Skeletal muscle satellite cell (primary cell): ENCODE data around the gene PIP5K1B.

ENCODE experiments used
- H3K27me3 ChIP-seq: 2 replicates; pipeline ENCODE4 v1.7.0; 2013; ENCODE audit warnings: low read length; ENCODE audit not compliant: control insufficient read depth, insufficient read depth
- H3K36me3 ChIP-seq: 2 replicates; pipeline ENCODE4 v1.7.0; 2013; ENCODE audit warnings: mild to moderate bottlenecking, control low read depth, low read length; ENCODE audit not compliant: insufficient read depth
- H3K4me1 ChIP-seq: 2 replicates; pipeline ENCODE4 v1.7.0; 2013; ENCODE audit warnings: low read length; ENCODE audit not compliant: control insufficient read depth, insufficient read depth
- H3K4me2 ChIP-seq: 2 replicates; pipeline ENCODE4 v1.7.0; 2013; ENCODE audit warnings: mild to moderate bottlenecking, low read length
- H3K4me3 ChIP-seq: 2 replicates; pipeline ENCODE4 v1.7.0; 2013; ENCODE audit warnings: low read length
- H3K9ac ChIP-seq: 2 replicates; pipeline ENCODE4 v1.7.0; 2013; ENCODE audit warnings: mild to moderate bottlenecking, low read depth, low read length, moderate library complexity
- H3K9me3 ChIP-seq: replicated peaks from 2 replicates; pipeline ENCODE4 v1.7.0; 2013; ENCODE audit warnings: mild to moderate bottlenecking, control low read depth, low read length

PIP5K1B gene

DNA sequence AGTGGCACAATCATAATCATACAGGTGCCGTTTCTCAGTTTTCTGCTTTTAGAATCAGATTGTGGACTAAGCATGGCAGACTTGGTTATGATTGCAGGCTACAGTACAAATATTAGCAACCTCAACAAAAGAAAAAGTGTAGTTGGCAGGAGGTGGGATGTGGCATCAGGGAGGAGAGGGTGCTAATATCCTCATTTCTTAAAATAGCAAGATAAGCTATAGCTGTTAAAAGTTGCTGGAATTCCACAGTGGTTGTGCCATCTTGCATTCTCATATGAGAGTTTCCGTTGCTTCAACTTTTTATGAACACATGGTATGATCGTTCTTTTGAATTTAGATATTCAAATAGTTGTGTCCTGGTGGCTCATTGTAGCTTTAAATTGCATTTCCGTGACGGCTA is 21.4 kb downstream of the PIP5K1B start:
- Histone ChIP-seq H3K4me2 (no peak overlapping the region), H3K36me3 (no peaks in the 10 kb centered on the region), H3K9me3 (no peaks in the 10 kb centered on the region), H3K4me1 (no peaks in the 10 kb centered on the region), H3K27me3 (no peaks in the 10 kb centered on the region), H3K4me3 (no peak overlapping the region), H3K9ac (no peak overlapping the region)

DNA sequence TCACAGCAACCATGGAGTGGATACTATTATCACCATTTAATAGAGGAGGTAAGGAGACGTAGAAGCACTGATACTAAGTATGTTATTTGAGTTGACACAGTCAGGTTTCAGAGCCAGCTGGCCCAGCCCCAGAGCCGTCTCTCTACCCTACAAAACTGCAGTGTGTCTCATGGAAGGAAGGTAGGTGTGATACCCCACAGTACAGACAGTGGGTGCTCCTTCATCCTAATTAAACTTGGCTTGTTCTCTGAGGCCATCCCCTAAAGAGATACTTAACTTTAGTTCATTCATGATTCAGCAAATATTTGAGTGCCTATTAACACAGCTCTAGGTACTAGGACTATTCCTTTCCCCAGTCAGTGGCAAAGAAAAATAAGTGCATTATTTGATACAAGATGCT is 22.6 kb downstream of the PIP5K1B start:
- H3K9me3 ChIP-seq = no peaks in the 10 kb centered on the region
- no peak overlapping the region for H3K4me3 ChIP-seq
- no peaks in the 10 kb centered on the region for H3K36me3 ChIP-seq
- H3K27me3 ChIP-seq = no peaks in the 10 kb centered on the region
- no peaks in the 10 kb centered on the region for H3K4me1 ChIP-seq
- H3K4me2 ChIP-seq = no peak overlapping the region
- no peak overlapping the region for H3K9ac ChIP-seq

DNA sequence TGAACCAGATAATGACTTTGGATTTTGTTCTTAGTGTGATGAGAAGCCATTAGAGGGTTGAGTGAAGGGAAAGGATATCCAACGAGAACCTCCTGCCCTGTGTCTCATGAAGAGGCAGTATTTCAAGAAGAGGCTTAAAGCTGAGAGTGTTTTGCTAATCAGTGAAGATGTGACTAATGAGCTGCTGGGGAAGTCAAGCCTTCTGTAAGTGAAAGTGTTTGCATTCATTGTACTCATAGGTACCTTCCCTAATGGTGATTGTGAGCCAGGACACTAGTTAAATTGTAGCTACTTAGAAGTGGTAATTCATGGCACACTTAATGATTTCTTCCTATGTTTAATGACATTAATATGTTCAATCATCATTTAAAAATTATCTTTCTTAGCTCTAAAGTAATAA is 23.7 kb downstream of the PIP5K1B start:
- no peaks in the 10 kb centered on the region for H3K36me3 ChIP-seq
- no peak overlapping the region for H3K9ac ChIP-seq
- H3K9me3 ChIP-seq = no peaks in the 10 kb centered on the region
- H3K4me3 ChIP-seq = no peak overlapping the region
- H3K4me1 ChIP-seq = no peaks in the 10 kb centered on the region
- H3K4me2 ChIP-seq = no peak overlapping the region
- H3K27me3 ChIP-seq = no peaks in the 10 kb centered on the region

DNA sequence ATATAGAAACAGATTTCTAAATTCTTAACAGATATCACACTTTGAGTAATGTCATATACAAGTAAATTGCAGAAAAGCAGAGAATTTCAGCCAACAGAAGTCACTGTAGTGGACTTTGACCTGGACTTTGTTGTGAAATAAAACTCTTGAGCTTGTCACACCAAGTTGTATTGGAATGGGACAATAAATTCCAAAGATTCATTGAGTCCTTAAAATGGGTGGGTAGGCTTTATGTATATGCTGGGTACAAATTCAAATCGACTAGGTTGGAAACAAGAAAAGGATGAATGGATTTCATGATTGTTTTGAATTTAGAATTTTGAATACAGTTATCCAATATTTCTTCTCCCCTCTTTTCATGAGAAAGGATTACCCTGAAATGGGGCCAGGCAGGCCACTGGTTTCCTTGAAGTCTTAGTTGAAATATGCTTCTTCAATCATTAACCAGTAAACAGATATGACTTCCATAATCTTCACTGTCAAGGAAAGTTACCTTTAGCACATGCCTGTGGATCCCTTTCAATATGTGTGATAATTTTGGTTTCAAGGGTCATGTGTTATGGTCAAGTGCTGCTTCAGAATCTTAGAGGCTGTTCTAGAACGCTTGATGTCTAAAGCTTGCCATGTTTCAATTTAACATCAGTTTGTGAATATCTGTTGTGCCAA is 25.7 kb downstream of the PIP5K1B start:
- H3K27me3 ChIP-seq = no peaks in the 10 kb centered on the region
- H3K4me3 ChIP-seq = no peak overlapping the region
- no peaks in the 10 kb centered on the region for H3K9me3 ChIP-seq
- H3K9ac ChIP-seq = no peak overlapping the region
- H3K4me2 ChIP-seq = no peak overlapping the region
- H3K36me3 ChIP-seq = no peaks in the 10 kb centered on the region
- no peaks in the 10 kb centered on the region for H3K4me1 ChIP-seq

DNA sequence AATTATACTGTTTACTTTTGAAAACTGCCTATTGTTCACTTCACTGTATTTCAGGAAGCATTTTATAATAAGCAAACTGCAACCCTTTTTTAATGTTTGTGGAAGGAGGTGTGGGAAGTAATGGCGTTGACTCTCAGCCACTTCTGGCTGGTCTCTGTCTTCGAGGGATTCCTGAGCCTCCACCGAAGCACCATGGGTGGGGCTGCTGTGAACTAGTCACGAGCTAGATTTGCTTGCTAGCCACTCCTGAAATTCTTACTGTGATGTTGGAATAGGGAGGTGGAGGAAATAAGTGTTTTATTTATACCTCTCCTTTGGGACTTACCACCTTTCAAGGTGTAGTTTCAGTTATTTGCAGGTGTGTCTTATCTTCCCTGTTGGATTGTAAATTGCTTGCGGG is 26.8 kb downstream of the PIP5K1B start:
- H3K9ac ChIP-seq = no peak overlapping the region
- H3K36me3 ChIP-seq = no peaks in the 10 kb centered on the region

DNA sequence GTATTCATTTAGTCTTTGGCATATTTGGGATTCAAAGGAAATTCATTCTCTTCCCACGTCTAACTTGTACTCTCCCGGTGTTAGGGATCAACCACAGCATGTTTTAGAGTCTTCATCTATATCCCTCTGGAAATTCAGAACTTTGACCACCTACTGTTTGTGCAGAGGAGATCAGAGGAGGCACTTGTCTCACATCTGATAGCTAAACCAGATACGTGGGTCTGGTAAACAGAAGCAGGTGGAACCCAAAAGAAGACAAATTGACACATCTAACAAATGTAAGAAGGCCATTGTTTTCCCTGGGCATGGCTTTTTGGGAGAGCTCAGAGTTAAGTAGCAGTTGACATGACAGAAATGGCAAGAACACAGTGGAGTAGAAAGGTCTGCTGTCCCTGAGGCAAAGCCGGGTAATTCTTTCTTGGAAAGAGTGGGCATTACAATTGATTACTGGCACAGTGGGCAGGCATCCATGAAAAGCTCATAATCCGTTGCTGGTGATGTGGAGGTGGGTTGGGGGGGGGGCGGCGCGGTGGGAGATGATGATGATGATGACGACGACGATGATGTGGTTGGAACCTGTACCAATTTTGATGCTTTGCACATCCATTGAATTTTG is 27.5 kb downstream of the PIP5K1B start:
- no peak overlapping the region for H3K4me3 ChIP-seq
- H3K27me3 ChIP-seq = no peaks in the 10 kb centered on the region
- no peak overlapping the region for H3K9ac ChIP-seq
- no peaks in the 10 kb centered on the region for H3K4me1 ChIP-seq
- no peak overlapping the region for H3K4me2 ChIP-seq
- no peaks in the 10 kb centered on the region for H3K9me3 ChIP-seq
- no peaks in the 10 kb centered on the region for H3K36me3 ChIP-seq

More for the DNA sequence above, 26.8 kb downstream of the PIP5K1B start:
- no peak overlapping the region for H3K4me3 ChIP-seq
- H3K4me1 ChIP-seq = no peaks in the 10 kb centered on the region
- H3K9me3 ChIP-seq = no peaks in the 10 kb centered on the region
- no peaks in the 10 kb centered on the region for H3K27me3 ChIP-seq
- no peak overlapping the region for H3K4me2 ChIP-seq

DNA sequence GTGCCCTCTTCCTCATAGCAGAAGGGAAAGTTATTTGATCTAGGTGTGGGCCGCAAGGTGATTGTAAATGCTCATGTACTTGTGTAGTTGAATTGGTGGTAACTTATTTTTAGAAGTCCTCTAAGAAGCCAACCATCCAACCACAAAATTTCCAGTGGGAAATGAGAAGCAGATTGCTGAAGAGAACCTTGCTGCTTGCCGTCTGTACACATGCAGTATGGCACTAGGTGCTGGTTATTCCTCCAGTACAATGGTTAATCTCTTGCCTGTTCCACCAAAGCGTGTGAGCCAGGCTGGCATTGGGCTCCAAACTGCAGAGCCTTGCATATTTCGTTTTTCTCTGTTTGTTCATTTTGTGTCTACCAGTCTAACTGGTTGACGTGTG is 28.0 kb downstream of the PIP5K1B start:
- H3K27me3 ChIP-seq = no peaks in the 10 kb centered on the region
- no peaks in the 10 kb centered on the region for H3K4me1 ChIP-seq
- no peak overlapping the region for H3K9ac ChIP-seq
- H3K4me2 ChIP-seq = no peak overlapping the region
- no peaks in the 10 kb centered on the region for H3K9me3 ChIP-seq
- H3K4me3 ChIP-seq = no peak overlapping the region
- no peaks in the 10 kb centered on the region for H3K36me3 ChIP-seq

DNA sequence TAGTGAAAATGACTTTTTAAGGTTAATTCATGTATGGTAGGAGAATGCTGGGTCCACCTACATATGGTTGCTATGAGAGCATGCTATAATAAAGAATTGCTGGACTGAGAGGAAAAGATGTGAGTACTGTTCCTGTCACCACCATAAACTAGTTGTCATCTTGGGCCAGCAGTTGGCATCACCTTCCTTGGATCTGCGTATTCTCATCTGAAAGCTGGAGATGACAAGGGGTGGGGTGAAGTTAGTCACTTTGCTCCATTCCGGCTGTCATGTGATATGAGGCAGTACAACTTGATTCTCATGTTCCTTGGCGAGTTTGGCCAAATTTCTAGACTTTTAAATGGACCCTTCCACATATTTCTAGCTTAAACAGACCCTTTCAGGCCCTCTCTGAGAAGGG is 33.3 kb downstream of the PIP5K1B start:
- no peaks in the 10 kb centered on the region for H3K27me3 ChIP-seq
- H3K4me2 ChIP-seq = no peak overlapping the region
- no peaks in the 10 kb centered on the region for H3K36me3 ChIP-seq
- H3K9ac ChIP-seq = no peak overlapping the region
- H3K4me1 ChIP-seq = no peaks in the 10 kb centered on the region
- no peak overlapping the region for H3K4me3 ChIP-seq
- no peaks in the 10 kb centered on the region for H3K9me3 ChIP-seq

DNA sequence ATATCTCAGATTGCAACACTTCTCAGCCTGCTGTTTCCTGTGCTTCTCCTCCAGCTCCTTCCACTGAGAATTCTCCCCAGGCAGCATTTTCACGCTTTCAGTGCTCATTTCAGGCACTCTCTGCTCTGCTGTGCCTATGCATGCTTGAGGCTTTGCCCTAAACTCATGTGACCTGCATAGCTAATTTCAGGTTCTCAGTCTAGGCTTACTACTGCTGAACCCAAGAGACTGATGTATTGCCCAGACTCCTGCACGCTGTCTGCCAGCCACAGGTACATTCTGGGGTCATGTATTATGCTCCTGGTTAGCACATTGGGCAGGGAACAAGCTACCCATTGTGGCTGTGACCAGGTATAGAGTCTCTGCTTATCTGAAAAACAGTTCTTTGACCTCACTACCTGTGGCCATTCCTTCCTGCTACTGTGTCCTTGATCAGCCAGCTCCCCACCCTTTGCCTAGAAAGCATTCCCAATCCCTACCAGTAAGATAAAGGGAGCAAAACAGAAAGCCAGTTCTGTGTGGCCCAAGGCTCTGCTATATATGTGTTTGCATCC is 34.7 kb downstream of the PIP5K1B start:
- Histone ChIP-seq H3K27me3 (no peaks in the 10 kb centered on the region), H3K36me3 (no peaks in the 10 kb centered on the region), H3K4me2 (no peak overlapping the region), H3K4me1 (no peaks in the 10 kb centered on the region), H3K4me3 (no peak overlapping the region), H3K9ac (no peak overlapping the region), H3K9me3 (no peaks in the 10 kb centered on the region)

DNA sequence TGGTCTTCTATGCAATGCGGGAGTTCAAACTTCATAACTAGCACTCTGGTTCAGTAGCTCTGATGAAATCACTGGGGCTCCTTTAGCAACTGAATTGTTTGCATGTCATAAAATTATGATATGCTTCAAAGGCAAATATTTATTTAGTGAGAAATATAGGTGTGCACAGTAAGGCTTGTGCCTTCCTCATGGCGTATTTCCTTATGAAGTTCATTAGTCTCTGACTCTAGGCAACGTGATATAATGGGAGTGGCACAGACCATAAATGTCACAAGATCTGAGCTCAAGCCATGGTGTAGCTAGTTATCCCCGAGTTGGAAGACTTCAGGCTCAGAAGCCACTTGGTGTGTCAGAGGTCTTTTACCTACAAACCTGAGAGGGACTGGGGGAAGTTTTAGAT is 35.5 kb downstream of the PIP5K1B start:
- no peak overlapping the region for H3K4me2 ChIP-seq
- no peak overlapping the region for H3K4me3 ChIP-seq
- H3K36me3 ChIP-seq = no peaks in the 10 kb centered on the region
- no peak overlapping the region for H3K9ac ChIP-seq
- H3K27me3 ChIP-seq = no peaks in the 10 kb centered on the region
- H3K9me3 ChIP-seq = no peaks in the 10 kb centered on the region
- no peaks in the 10 kb centered on the region for H3K4me1 ChIP-seq

DNA sequence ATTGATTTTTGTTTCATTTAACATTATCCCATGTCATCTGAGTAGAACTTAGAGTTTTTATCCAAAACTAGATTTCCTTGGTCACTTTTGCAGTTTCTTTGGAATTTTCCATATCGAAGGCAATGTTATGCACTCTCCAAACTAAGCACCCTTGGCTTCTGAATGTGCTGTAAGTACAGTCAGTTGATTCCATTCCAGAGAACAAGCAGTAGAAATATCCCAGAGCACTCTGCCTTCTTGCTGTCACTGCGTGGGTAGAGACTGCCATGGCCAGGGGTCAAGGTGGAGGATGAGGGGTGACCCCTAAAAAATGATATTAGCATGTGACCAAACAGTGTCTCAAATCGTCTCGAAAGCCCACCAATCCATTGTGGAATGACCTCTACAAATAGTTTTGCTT is 36.2 kb downstream of the PIP5K1B start:
- H3K36me3 ChIP-seq = no peaks in the 10 kb centered on the region
- H3K9ac ChIP-seq = no peak overlapping the region
- no peak overlapping the region for H3K4me2 ChIP-seq
- H3K9me3 ChIP-seq = no peaks in the 10 kb centered on the region
- no peak overlapping the region for H3K4me3 ChIP-seq
- H3K27me3 ChIP-seq = no peaks in the 10 kb centered on the region
- H3K4me1 ChIP-seq = no peaks in the 10 kb centered on the region
